ENCODE results near the gene SPANXN4. TPM values are rescaled to one million over a fixed set of nuclear protein-coding genes. Genes with fewer than 3 reads are reported as not detected.

The SPANXN4 gene
- total and polyA plus RNA-seq, 2 experiments from 2014 or later = not detected

DNA sequence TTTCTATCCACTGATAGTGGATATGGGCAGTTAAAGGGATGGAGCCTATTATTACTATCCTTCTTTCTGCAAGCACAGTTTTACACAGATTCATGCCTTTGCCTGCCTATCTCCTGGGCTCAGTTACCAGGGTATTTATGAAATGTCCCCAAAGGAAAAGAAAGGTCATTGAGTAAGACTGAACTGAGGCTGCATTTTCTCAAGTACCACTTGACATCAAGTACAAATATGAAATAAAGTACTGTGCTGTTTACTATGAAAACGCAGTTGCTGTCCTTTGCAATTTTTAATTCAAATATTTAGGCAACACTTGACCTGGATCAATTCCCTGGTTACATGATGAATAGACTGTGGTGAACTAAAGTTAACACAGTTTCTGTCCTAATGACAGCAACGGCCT lies 23.5 kb upstream of the SPANXN4 start:
- no peaks in the 10 kb centered on the region for H3K9me3 Mint-ChIP-seq
- ATAC-seq = no peak

More for the DNA sequence above, 23.5 kb upstream of the SPANXN4 start:
- TF ChIP-seq ZNF331 (CRISPR knock-in tag; IDR thresholded peaks at IDR 0.05; ENCODE audit: low read depth) (no peak), JUNB (IDR thresholded peaks at IDR 0.05; ENCODE audit: unreplicated experiment) (no peak), POLR2AphosphoS5 (IDR thresholded peaks at IDR 0.05; ENCODE audit: low read depth) (no peak), CREB1 (CRISPR knock-in tag; IDR thresholded peaks at IDR 0.05; ENCODE audit: low read depth) (no peak), NANOG (IDR thresholded peaks at IDR 0.05; ENCODE audit: borderline replicate concordance) (no peak), ZNF114 (CRISPR knock-in tag; IDR thresholded peaks at IDR 0.05) (no peak), STAT1 (IDR thresholded peaks at IDR 0.05; ENCODE audit: unreplicated experiment) (no peak)
- TF ChIP-seq, protein P1, sequence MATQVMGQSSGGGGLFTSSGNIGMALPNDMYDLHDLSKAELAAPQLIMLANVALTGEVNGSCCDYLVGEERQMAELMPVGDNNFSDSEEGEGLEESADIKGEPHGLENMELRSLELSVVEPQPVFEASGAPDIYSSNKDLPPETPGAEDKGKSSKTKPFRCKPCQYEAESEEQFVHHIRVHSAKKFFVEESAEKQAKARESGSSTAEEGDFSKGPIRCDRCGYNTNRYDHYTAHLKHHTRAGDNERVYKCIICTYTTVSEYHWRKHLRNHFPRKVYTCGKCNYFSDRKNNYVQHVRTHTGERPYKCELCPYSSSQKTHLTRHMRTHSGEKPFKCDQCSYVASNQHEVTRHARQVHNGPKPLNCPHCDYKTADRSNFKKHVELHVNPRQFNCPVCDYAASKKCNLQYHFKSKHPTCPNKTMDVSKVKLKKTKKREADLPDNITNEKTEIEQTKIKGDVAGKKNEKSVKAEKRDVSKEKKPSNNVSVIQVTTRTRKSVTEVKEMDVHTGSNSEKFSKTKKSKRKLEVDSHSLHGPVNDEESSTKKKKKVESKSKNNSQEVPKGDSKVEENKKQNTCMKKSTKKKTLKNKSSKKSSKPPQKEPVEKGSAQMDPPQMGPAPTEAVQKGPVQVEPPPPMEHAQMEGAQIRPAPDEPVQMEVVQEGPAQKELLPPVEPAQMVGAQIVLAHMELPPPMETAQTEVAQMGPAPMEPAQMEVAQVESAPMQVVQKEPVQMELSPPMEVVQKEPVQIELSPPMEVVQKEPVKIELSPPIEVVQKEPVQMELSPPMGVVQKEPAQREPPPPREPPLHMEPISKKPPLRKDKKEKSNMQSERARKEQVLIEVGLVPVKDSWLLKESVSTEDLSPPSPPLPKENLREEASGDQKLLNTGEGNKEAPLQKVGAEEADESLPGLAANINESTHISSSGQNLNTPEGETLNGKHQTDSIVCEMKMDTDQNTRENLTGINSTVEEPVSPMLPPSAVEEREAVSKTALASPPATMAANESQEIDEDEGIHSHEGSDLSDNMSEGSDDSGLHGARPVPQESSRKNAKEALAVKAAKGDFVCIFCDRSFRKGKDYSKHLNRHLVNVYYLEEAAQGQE (IDR thresholded peaks at IDR 0.05; ENCODE audit: unreplicated experiment) = no peak
- TF ChIP-seq, protein P2, sequence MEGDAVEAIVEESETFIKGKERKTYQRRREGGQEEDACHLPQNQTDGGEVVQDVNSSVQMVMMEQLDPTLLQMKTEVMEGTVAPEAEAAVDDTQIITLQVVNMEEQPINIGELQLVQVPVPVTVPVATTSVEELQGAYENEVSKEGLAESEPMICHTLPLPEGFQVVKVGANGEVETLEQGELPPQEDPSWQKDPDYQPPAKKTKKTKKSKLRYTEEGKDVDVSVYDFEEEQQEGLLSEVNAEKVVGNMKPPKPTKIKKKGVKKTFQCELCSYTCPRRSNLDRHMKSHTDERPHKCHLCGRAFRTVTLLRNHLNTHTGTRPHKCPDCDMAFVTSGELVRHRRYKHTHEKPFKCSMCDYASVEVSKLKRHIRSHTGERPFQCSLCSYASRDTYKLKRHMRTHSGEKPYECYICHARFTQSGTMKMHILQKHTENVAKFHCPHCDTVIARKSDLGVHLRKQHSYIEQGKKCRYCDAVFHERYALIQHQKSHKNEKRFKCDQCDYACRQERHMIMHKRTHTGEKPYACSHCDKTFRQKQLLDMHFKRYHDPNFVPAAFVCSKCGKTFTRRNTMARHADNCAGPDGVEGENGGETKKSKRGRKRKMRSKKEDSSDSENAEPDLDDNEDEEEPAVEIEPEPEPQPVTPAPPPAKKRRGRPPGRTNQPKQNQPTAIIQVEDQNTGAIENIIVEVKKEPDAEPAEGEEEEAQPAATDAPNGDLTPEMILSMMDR (conservative IDR thresholded peaks at IDR 0.05; ENCODE audit: low read depth in 2 of 2) = no peak
- TF ChIP-seq, protein P3, sequence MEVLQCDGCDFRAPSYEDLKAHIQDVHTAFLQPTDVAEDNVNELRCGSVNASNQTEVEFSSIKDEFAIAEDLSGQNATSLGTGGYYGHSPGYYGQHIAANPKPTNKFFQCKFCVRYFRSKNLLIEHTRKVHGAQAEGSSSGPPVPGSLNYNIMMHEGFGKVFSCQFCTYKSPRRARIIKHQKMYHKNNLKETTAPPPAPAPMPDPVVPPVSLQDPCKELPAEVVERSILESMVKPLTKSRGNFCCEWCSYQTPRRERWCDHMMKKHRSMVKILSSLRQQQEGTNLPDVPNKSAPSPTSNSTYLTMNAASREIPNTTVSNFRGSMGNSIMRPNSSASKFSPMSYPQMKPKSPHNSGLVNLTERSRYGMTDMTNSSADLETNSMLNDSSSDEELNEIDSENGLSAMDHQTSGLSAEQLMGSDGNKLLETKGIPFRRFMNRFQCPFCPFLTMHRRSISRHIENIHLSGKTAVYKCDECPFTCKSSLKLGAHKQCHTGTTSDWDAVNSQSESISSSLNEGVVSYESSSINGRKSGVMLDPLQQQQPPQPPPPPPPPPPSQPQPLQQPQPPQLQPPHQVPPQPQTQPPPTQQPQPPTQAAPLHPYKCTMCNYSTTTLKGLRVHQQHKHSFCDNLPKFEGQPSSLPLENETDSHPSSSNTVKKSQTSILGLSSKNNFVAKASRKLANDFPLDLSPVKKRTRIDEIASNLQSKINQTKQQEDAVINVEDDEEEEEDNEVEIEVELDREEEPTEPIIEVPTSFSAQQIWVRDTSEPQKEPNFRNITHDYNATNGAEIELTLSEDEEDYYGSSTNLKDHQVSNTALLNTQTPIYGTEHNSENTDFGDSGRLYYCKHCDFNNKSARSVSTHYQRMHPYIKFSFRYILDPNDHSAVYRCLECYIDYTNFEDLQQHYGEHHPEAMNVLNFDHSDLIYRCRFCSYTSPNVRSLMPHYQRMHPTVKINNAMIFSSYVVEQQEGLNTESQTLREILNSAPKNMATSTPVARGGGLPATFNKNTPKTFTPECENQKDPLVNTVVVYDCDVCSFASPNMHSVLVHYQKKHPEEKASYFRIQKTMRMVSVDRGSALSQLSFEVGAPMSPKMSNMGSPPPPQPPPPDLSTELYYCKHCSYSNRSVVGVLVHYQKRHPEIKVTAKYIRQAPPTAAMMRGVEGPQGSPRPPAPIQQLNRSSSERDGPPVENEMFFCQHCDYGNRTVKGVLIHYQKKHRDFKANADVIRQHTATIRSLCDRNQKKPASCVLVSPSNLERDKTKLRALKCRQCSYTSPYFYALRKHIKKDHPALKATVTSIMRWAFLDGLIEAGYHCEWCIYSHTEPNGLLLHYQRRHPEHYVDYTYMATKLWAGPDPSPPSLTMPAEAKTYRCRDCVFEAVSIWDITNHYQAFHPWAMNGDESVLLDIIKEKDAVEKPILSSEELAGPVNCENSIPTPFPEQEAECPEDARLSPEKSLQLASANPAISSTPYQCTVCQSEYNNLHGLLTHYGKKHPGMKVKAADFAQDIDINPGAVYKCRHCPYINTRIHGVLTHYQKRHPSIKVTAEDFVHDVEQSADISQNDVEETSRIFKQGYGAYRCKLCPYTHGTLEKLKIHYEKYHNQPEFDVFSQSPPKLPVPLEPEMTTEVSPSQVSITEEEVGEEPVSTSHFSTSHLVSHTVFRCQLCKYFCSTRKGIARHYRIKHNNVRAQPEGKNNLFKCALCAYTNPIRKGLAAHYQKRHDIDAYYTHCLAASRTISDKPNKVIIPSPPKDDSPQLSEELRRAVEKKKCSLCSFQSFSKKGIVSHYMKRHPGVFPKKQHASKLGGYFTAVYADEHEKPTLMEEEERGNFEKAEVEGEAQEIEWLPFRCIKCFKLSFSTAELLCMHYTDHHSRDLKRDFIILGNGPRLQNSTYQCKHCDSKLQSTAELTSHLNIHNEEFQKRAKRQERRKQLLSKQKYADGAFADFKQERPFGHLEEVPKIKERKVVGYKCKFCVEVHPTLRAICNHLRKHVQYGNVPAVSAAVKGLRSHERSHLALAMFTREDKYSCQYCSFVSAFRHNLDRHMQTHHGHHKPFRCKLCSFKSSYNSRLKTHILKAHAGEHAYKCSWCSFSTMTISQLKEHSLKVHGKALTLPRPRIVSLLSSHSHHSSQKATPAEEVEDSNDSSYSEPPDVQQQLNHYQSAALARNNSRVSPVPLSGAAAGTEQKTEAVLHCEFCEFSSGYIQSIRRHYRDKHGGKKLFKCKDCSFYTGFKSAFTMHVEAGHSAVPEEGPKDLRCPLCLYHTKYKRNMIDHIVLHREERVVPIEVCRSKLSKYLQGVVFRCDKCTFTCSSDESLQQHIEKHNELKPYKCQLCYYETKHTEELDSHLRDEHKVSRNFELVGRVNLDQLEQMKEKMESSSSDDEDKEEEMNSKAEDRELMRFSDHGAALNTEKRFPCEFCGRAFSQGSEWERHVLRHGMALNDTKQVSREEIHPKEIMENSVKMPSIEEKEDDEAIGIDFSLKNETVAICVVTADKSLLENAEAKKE (CRISPR knock-in tag; IDR thresholded peaks at IDR 0.05) = no peak
- TF ChIP-seq, protein P4, sequence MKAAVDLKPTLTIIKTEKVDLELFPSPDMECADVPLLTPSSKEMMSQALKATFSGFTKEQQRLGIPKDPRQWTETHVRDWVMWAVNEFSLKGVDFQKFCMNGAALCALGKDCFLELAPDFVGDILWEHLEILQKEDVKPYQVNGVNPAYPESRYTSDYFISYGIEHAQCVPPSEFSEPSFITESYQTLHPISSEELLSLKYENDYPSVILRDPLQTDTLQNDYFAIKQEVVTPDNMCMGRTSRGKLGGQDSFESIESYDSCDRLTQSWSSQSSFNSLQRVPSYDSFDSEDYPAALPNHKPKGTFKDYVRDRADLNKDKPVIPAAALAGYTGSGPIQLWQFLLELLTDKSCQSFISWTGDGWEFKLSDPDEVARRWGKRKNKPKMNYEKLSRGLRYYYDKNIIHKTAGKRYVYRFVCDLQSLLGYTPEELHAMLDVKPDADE (IDR thresholded peaks at IDR 0.05) = no peak
- no peak overlapping the region for H3K4me3 ChIP-seq
- no peak overlapping the region for H3K4me3 Mint-ChIP-seq
- no peak for DNase-seq (ENCODE audit: low spot score)
- no peak overlapping the region for H3K4me2 ChIP-seq
- H4K20me1 ChIP-seq (replicated peaks; ENCODE audit: insufficient read depth) = no peaks in the 10 kb centered on the region
- H3K36me3 Mint-ChIP-seq (ENCODE audit: low read depth) = no peaks in the 10 kb centered on the region
- no peak overlapping the region for H3K27ac Mint-ChIP-seq
- H3K4me1 ChIP-seq (ENCODE audit: insufficient read depth) = no peaks in the 10 kb centered on the region
- no peaks in the 10 kb centered on the region for H3K4me1 Mint-ChIP-seq
- H3K36me3 ChIP-seq (ENCODE audit: insufficient read depth) = no peaks in the 10 kb centered on the region
- H3K27me3 Mint-ChIP-seq (ENCODE audit: insufficient read depth, low read depth, poor library complexity) = no peaks in the 10 kb centered on the region
- H2AFZ ChIP-seq = no peak overlapping the region
- no peaks in the 10 kb centered on the region for H3K79me2 ChIP-seq (replicated peaks; ENCODE audit: insufficient read depth)
- no peaks in the 10 kb centered on the region for H3K27me3 ChIP-seq (ENCODE audit: insufficient read depth)
- no peak overlapping the region for H3K27ac ChIP-seq (ENCODE audit: low read depth)
- no peaks in the 10 kb centered on the region for H3K9me2 ChIP-seq (ENCODE audit: insufficient read depth)
- no peaks in the 10 kb centered on the region for H3F3A ChIP-seq (replicated peaks; ENCODE audit: low read depth)

All from GM23338 (cell line).